ENCODE measurements around the gene UHMK1.
"Not testable (repeated sequence)": the region's sequence is repeated elsewhere in the genome, so short reads cannot be mapped to it uniquely, and the experiment has no call there.

UHMK1 gene

GRCh38 chr1:162471290-162471853, 26.2 kb upstream of the UHMK1 start:
- no peak for DNase-seq (ENCODE audit: low spot score)
- no peak for TF ChIP-seq CTCF (IDR thresholded peaks at IDR 0.05; ENCODE audit: extremely low read depth, missing control alignments)

- TF ChIP-seq CTCF (IDR thresholded peaks at IDR 0.05; ENCODE audit: extremely low read depth, missing control alignments): no peak
- DNase-seq (ENCODE audit: low spot score): no peak
Observed at GRCh38 chr1:162475089-162475488, 22.5 kb upstream of the UHMK1 start.

- DNase-seq (ENCODE audit: low spot score): no peak
- no peak for TF ChIP-seq CTCF (IDR thresholded peaks at IDR 0.05; ENCODE audit: extremely low read depth, missing control alignments)
Observed at GRCh38 chr1:162475539-162476185, 22.0 kb upstream of the UHMK1 start.

- no peak for DNase-seq (ENCODE audit: low spot score)
- TF ChIP-seq CTCF (IDR thresholded peaks at IDR 0.05; ENCODE audit: extremely low read depth, missing control alignments): no peak
Observed at GRCh38 chr1:162476620-162477019, 21.0 kb upstream of the UHMK1 start.

- TF ChIP-seq CTCF (IDR thresholded peaks at IDR 0.05; ENCODE audit: extremely low read depth, missing control alignments): no peak
Observed at GRCh38 chr1:162485236-162485635, 12.4 kb upstream of the UHMK1 start.

GRCh38 chr1:162487241-162487640, 10.4 kb upstream of the UHMK1 start:
- TF ChIP-seq CTCF (IDR thresholded peaks at IDR 0.05; ENCODE audit: extremely low read depth, missing control alignments): no peak
- DNase-seq (ENCODE audit: low spot score): no peak

More at GRCh38 chr1:162485236-162485635, 12.4 kb upstream of the UHMK1 start:
- no peak for DNase-seq (ENCODE audit: low spot score)

- no peak for TF ChIP-seq CTCF (IDR thresholded peaks at IDR 0.05; ENCODE audit: extremely low read depth, missing control alignments)
- DNase-seq (ENCODE audit: low spot score): no peak
Observed at GRCh38 chr1:162488219-162488618, 9.4 kb upstream of the UHMK1 start.

- not testable (repeated sequence) for DNase-seq (ENCODE audit: low spot score)
Observed at GRCh38 chr1:162495531-162496233, 1.9 kb upstream of the UHMK1 start.

Measured in GM20000 (cell line).